G401 (cell line): ENCODE measurements around the gene NEDD4L. TPM values are rescaled to one million over a fixed set of nuclear protein-coding genes. Genes with fewer than 3 reads are reported as not detected.
A peak's percentile ranks its signal among the peaks of the same experiment; 100 is the strongest.
"Not testable (repeated sequence)": the region's sequence is repeated elsewhere in the genome, so short reads cannot be mapped to it uniquely, and the experiment has no call there.

Source experiments
- DNase-seq: peaks from one replicate; pipeline ENCODE4 v3.0.0-alpha.2; 2015; ENCODE audit warnings: low spot score
- in situ Hi-C: cut with HindIII; loops from 2 replicates; pipeline ENCODE4 v1.10.0; 2016; ENCODE audit warnings: low sequenced_read_pairs, mixed read lengths
- total RNA-seq: library from RNA; depleted of rRNA; stranded (reverse); fragments of >200 nt; shearing (Covaris generic); gene quantifications from 2 replicates; pipeline ENCODE4 v1.2.3, GENCODE V29; 2014

NEDD4L gene
- total RNA-seq, 1 experiment from 2014 or later, result 0.37 TPM

DNA sequence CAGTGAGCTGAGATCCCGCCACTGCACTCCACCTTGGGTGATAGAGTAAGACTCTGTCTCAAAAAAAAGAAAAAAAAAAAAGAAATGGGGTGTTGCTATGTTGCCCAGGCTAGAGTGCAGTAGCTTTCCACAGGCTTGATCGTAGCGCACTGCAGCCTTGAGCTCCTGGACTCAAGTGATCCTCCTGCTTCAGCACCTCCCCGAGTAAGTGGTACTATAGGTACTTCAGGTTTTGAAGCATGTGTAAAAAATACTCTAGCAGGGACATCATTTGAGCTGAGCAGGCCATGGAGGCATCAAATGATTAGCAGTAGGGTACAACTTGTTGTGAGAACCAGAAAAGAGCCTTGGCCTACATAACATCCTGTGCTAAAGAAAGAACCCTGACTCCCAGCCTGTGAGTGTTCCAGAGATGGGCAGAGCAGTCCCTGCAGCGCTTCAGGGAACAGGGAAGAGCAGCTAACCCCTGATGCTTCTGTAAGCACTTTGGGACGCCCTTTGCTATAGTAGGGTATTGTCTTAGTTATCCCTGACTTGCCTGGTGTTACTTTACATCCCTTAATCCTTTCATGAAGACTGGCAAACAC, 119.1 kb downstream of the NEDD4L start:
- DNase-seq, result no peak
- in situ Hi-C loops, result no loop called here

DNA sequence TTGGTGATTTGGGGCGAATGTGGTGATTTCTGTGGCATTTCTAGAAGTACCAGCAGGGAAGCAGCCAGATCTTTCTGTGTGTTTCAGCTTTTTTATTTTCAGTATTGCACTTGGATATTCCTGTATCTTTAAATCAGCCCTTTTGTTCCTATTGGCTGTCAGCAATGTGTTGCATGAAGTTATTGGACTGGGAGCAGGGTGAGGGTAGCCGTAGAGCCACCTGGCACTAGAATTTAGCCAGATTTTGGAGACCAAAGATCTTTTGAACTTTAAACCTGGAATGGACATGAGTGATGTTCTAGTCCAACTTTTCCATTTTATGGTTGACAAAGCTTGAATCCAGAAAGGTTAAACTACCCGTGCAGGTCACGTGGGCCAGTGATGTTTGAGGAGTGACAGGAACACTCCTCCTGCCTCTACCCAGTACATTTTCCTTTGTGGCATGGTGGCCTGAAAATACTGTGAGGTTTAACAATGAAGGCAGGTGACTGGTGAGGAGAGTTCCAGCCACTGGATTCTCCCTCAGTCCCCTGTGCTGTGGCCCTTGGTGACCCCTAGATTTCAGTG, 122.3 kb downstream of the NEDD4L start:
- DNase-seq, result no peak
- in situ Hi-C loops, result no loop called here

DNA sequence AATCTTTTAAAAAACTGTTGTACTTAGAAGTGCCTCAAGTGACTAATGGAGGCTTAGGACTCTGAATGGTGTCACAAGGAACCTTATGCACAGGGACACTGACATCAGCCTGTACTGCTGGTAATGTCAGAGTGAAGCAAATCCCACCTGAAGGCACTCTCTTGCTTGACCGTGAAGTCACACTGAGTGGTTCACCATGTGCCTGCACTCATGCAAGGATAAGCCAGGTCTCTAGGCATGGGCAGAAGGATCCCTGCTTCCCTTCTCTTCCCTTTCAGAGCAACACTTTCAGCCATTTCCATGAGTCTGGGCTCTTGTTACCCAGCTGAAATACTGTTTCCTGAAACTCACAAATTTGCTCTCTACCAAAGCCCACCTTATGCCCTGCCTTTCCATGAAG, 123.0 kb downstream of the NEDD4L start:
- no peak for DNase-seq
- in situ Hi-C loops, result no loop called here

DNA sequence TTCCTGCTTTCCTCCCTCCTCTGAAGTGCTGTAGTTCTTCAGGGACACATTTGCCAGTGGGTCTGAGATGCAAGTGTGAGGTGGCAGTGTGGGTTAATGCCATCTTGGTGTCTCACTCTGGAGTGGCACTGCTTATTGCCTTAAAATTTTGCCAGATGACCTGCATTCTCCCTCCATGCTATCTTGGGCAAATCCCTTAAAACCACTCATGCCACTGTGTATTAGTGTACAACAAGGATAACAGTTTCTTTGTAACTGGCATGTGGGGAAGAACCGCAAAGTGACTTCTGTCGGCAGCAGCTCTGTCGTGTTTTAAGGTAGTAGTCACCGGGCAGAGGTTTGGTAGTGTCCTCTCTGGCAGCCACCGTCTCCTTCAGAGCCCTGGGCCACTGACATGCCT, 124.2 kb downstream of the NEDD4L start:
- no peak for DNase-seq
- in situ Hi-C loops, result no loop called here

DNA sequence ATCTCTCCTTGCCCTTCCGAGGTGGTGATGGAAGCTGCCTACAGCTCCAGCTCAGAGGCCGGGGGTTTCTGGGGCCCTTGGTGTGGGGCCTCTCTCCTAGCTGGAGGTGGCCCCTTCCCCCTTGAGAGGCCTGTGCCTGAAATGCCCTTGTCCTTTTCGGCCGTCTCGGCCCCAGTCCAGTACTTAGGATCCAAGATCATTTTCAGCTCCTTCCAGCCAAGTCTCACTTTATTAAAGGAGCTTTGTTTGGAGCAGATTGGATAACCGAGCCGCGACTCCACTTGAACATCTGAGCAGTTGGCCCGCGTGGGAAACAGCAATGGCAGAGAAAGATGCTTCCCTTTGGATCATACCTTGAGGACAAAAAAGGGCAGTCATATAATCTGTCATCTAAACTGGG, 125.0 kb downstream of the NEDD4L start:
- no peak for DNase-seq
- in situ Hi-C loops, result no loop called here

DNA sequence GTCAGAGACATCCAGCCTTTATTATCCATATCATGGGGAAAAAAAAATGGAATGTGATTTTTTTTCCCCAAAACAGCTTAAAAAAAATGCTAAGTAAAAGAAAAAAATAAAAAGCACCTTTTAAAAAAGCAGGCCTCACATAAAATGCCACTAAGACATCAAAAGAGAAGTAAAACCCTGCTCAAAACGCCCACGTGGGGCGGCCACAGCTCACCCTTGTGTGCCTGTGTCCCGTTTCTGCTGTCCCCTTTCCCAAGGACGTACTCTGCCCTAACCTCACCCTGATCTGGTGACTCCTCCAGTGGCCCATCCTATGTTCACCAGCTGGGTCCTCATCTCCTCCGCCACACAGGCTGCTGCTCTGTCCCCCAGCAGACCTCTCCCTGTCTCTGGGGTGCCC, 125.4 kb downstream of the NEDD4L start:
- in situ Hi-C loops, result no loop called here
- DNase-seq, result no peak

DNA sequence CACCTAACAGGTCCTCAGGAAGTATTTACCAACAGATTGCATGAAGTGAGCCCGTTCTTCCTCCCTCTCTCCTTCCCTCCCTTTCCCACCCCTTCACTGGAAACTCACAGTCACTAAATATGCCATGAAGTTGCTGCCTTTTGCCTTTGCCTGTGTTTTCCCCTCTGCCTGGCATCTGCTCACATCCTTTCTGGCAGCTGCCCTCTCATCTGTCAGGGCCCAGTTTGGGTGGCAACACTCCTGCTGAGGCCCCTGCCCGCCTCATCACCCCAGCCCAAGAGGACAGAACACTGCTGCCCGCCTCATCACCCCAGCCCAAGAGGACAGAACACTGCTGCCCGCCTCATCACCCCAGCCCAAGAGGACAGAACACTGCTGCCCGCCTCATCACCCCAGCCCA, 126.0 kb downstream of the NEDD4L start:
- DNase-seq, in situ Hi-C loops: not testable (repeated sequence)

DNA sequence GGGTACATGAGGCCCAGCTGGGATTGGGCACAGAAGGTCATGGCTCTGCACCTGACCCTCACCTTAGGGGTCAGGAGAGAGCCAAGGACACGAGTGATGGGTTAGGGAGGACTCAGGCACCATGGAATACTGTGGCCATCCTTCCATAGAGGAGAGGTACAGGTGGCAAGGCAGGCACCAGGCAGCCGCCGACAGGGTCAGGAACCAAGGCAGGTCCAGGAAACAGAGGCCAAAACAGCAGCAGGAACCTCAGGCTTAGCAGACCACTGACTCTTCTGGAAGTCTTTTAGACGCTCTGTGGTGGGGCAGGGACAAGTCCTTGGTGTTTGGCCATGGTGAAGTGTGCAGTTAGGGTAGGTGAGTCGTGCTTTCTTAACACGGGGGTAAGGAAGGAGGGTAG, 128.0 kb downstream of the NEDD4L start:
- DNase-seq, result no peak
- in situ Hi-C loops, result no loop called here

DNA sequence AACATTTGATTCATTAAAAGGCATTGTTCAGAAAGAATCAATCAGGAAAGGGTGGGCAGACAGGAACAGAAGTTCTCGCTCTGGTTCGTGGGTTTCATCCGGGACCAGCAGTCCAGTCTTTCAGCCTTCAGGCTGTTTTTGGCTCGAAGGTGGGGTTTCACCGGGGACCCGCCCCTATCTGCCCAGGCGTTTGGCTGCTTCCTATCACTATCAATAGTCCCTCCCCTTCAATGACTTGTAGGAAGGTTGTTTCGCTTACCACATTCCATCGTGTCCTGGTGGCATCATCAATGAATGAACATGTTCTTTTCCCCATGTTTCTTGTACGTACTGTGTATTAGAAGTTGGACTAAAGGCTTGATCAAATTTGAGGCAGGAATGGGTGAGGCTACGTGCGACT, 130.3 kb downstream of the NEDD4L start:
- in situ Hi-C loops, result no loop called here

DNA sequence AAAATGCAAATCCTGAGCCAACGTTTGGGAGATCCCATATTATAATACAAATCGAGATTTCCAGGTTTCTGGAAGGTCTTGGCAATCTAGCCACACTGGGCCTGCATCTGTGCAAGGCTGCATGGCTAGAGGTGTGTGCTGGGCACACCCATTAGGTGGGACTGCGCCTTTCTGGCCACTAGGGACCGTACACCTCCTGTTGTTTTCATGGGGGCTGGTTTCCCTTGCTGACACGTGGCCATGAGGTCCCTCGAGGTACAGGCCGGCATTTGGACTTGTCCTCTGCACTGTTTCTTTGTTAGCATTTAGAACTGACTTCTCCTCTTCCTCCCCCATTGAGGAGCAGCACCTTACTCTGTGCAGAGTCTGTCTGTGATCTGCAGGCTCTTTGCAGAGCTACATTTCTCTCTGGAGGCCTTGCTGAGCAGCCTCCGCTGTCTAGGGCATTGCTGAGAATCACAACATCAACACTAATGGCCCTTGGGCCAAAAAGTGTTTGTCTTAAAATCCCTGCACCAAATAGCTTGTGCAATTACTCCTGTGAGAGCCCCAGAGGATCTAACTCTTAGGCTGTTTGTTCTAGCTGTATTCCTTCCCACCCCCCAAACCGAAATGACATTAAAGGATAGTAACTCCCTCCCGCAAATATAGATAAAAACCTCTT, 131.2 kb downstream of the NEDD4L start:
- DNase-seq, result no peak
- in situ Hi-C loops, result no loop called here

More for the DNA sequence above, 130.3 kb downstream of the NEDD4L start:
- DNase-seq, result no peak

DNA sequence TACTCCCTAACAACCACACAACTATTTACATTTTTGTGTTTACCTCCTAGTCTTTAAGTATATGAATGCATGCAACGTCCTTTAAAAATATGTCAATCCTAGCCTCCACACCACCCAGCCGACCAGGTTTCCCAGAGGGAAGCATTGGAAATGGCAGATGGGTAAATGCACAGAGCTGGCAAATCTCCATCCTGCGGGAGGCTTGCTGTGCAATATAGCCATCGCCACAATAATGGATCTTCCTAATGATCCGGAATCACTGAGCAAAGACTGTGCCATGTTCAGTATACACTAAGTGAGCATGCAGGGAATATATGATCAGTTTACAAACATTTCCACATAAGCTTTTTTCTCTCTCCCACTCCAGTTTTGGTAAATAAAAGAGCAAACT, 131.8 kb downstream of the NEDD4L start:
- DNase-seq, result no peak
- in situ Hi-C loops, result no loop called here

DNA sequence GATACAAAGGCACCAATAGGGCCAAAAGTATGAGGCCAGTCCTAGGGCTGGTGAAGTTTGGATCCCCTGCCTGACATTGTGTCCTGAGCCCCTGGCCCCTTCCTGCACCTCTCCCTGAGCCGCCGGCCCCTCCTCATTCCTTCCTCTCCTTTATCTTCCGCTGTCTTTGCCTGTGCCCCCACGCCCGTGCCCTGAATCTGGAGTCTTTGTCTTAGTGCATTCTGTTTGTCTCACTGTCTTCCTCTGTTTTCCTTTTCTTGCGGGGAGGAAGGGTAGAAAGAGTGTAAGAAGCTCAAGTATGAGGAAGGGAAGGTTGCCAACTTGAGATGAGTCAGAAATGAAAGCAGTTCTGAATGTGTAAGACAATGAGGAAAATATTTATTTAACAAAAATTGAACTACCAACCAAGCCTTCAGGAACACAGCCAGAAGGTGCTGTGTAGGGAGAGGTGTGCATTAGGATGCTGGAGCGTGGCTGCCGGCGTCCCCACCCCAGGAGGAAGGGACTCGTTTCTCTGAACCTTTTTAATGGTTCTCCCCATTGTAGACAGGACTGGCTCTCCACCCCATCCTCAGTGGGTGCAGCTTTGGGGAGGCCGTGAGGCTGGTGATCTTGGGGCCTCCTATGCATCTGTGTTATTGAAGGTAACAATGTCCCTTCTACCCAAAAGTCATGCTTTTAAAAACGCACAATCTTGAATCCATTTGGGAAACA, 133.1 kb downstream of the NEDD4L start:
- DNase-seq, result no peak
- in situ Hi-C loops, result no loop called here

DNA sequence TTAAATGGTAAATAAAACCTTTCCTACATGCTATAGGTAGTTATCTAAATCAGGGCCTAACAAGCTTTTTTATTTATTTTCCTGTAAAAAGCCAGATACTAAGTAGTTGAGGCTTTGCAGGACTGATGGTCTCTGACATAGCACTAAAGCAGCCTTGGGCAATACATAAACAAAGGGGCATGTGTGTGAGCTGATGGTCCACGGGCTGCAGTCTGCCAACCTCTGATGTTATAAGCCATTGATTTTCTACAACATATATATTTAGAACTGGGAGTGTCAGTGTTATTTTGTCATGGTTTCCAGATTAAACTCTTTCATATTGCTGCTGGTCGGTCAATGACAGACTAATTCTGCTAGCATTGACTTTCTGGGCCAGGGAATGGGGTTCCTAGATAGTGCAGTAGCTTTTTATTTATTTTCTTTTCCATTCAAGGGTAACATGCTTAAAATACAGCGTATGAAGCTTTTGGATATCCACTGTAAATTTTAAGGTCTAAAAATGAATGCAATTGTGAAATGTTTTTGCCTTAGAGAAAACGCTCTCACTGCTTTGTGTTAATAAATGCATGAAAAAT, 134.0 kb downstream of the NEDD4L start:
- in situ Hi-C loops, result no loop called here
- DNase-seq, result no peak

DNA sequence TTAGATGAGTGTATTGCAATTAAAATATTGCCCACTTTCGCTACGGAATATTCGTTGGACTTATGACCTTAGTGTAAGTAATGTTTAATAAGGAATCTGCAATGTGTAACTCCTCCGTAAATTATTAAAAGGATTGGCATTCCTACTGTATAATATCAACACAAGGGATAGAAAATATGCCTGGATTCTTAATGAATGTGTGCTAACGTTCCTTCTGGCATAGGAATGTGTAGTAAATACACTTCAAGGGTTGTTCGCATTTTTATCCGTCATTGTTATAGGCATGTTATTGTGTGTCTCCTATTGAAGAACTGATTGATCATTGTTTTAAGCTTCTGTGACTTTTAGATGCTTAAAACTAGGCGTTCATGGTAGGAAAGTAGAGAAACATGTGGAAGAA, 134.5 kb downstream of the NEDD4L start:
- in situ Hi-C loops, result no loop called here
- DNase-seq, result no peak

DNA sequence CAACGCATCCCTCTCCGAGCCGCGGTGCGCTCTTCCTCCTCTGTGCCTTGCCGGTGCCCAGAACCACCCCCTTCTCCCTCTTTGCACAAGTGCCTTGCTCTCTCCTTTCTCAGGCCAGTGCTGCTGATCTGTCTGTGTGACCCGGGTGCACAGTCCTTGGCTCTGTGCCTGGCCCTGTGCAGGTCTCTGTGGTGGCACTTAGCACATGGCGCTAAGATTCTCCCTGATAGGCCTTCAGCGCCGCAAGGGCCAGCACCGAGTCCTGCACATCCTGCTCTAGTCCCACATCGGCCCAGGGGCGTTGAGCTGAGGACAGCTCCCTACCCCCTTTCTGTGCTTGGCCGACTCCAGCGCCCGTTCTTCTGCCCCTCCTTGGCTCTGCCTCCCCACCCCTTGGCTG, 136.1 kb downstream of the NEDD4L start:
- in situ Hi-C loops, result no loop called here
- no peak for DNase-seq

DNA sequence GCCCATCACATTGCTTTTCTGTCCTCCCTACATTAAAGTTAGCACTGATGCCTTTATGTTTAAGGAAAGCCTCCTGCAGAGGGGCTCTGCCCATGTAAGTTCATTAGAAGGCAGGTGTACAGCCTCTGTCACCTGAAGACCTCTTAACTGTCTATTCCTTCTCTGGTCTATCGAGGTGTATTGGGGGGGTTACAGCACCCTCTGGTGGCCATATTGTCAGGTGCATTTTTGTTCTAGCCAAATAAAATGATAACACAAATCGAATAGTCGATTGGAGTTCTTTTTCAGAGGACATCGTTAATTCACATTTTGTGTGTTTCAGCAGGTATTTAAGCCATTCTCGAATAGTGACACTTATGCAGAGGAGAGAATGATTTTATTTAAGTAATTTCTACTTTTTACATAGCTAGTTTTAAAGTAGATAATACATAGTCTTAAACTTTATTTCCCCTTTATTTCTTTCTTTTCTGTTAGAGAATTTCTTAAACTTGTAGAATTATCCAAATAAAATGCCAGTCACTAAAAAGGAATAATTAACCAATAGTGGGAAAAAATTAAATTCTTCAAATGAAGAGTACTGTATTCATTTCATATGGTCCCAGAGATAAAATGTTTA, 136.8 kb downstream of the NEDD4L start:
- DNase-seq, result peak; percentile 84
- in situ Hi-C loops, result no loop called here

DNA sequence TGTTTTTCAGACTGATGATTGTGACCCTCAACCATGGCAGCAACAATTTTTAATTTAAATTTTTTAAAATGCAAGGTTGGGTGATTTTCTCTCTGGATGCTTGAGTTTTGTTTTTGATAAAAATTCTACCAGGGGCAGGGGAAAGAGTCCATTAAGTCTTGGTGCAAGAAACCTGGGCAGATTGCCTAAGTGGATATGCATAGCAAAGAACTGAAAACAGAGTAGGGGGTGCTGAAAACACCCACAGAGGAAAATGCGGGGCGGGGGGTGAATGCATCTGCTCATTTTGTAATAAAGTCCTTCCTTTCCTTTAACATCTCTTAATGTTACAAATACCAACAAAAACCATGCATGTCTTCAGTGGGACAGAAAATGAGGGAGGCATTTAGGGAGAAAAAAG, 138.0 kb downstream of the NEDD4L start:
- DNase-seq, result no peak
- in situ Hi-C loops, result no loop called here

DNA sequence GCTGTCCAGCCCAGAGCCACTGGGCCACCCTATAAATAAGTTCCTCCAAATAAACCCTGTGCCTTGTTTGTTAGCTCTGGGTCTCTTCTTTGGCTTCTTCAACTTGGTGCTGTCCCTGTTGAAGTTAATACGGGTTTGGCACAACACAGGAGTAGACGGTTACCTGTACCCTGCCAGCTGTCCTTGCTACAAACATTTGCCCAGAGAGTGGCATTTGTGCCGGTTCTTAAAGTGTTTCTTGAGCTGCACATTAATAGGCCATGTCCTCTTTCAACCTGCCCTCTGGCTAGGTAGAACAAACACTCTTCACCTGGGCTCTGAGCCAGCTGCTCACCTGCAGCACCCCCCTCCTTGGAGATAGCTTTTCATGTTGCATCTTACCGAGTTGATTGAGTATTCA, 139.2 kb downstream of the NEDD4L start:
- DNase-seq, result no peak
- in situ Hi-C loops, result no loop called here

DNA sequence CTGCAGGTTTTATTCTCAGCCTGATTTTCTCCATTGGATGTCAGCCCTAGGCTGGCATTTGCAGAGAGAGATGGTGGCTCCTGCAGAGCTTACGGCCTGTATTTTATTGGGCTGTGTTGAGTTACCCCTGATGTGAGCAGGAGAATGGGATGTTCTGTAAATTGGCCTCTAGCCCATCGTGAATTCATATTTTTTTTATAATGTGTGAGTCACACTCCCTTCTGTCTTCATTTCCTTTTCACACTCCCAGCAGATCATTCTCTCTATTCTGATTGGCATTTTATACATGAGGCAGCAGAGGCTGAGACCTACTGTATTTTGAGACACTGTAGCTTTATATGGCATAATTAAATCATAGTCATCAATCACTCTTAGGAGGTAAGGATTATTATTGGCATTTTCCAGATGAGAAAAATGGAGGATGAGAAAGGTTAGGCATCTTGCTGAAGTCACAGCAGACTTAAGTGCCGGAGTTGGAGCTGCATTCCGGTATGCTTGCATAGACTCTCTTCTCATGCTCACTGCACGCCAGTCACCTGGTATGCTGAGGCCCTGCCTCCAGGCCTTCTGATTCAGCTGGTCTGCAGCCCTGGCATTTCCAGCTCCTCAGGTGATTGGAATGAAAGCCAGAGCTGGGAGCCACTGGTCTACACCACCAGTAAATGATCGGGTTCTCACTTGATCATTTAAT, 142.4 kb downstream of the NEDD4L start:
- peak; percentile 88 for DNase-seq
- in situ Hi-C loops, result no loop called here
